Activated naive CD8-positive, alpha-beta T cell treated with anti-CD3 and anti-CD28 coated beads for 36 hours (primary cell): ENCODE results near the gene DZIP1. TPM values are rescaled to one million over a fixed set of nuclear protein-coding genes. Genes with fewer than 3 reads are reported as not detected.

Experiments used
- DNase-seq: peaks from one replicate; pipeline ENCODE4 v3.0.0; 2021
- H3K27ac Mint-ChIP-seq: one replicate; pipeline ENCODE4 v1.8.0; 2022; ENCODE audit warnings: mild to moderate bottlenecking, moderate library complexity, mixed read lengths
- H3K27me3 Mint-ChIP-seq: one replicate; pipeline ENCODE4 v1.8.0; 2022; ENCODE audit warnings: mild to moderate bottlenecking, mixed read lengths
- H3K36me3 Mint-ChIP-seq: one replicate; pipeline ENCODE4 v1.8.0; 2021; ENCODE audit warnings: mild to moderate bottlenecking, mixed read lengths
- H3K4me1 Mint-ChIP-seq: one replicate; pipeline ENCODE4 v1.8.0; 2021; ENCODE audit warnings: mixed read lengths
- H3K4me3 Mint-ChIP-seq: one replicate; pipeline ENCODE4 v1.8.0; 2022; ENCODE audit warnings: mild to moderate bottlenecking, moderate library complexity, mixed read lengths
- H3K9me3 Mint-ChIP-seq: one replicate; pipeline ENCODE4 v1.8.0; 2022; ENCODE audit warnings: mixed read lengths
- total RNA-seq, 2 experiments: library from RNA; stranded (reverse); gene quantifications; one replicate each; pipeline ENCODE4 v1.2.3, GENCODE V29; 2021

The DZIP1 gene
- total RNA-seq, 2 experiments from 2014 or later: 0.36 to 1.1 TPM

GRCh38 chr13:95553581-95554385 is 90.7 kb downstream of the DZIP1 start:
- peaks cover 65% of the 10 kb centered on the region for H3K27me3 Mint-ChIP-seq
- no peak overlapping the region for H3K27ac Mint-ChIP-seq

GRCh38 chr13:95552539-95553441 is 91.7 kb downstream of the DZIP1 start, which contains the start of gene CLDN10:
TSS of gene CLDN10 (plus strand) at chr13:95552720. CDS start at chr13:95552754, 34 bp downstream.
- H3K4me3 Mint-ChIP-seq: peak within 1 kb of the TSS; percentile 15
- DNase-seq: peak; percentile 1
- H3K9me3 Mint-ChIP-seq: no peaks in the 10 kb centered on the region
- peaks cover 73% of the 10 kb centered on the region for H3K27me3 Mint-ChIP-seq
- no peaks in the 10 kb centered on the region for H3K36me3 Mint-ChIP-seq
- peaks cover 5% of the 10 kb centered on the region for H3K4me1 Mint-ChIP-seq
- no peak within 1 kb of the TSS for H3K27ac Mint-ChIP-seq

More at GRCh38 chr13:95553581-95554385, 90.7 kb downstream of the DZIP1 start:
- peak overlapping the region; percentile 15 for H3K4me3 Mint-ChIP-seq
- H3K36me3 Mint-ChIP-seq: no peaks in the 10 kb centered on the region
- no peak for DNase-seq
- peaks cover 5% of the 10 kb centered on the region for H3K4me1 Mint-ChIP-seq
- H3K9me3 Mint-ChIP-seq: no peaks in the 10 kb centered on the region

- Mint-ChIP-seq H3K4me3 (no peak overlapping the region), H3K36me3 (no peaks in the 10 kb centered on the region), H3K9me3 (no peaks in the 10 kb centered on the region), H3K27me3 (peaks cover 79% of the 10 kb centered on the region), H3K4me1 (peaks cover 5% of the 10 kb centered on the region), H3K27ac (no peak overlapping the region)
- DNase-seq: no peak
These were observed 92.3 kb downstream of the DZIP1 start for GRCh38 chr13:95552208-95552538.

GRCh38 chr13:95547531-95548167 is 96.9 kb downstream of the DZIP1 start:
- no peak overlapping the region for H3K4me3 Mint-ChIP-seq
- H3K4me1 Mint-ChIP-seq: no peaks in the 10 kb centered on the region
- H3K9me3 Mint-ChIP-seq: no peaks in the 10 kb centered on the region
- H3K36me3 Mint-ChIP-seq: no peaks in the 10 kb centered on the region
- no peak overlapping the region for H3K27ac Mint-ChIP-seq
- peaks cover 61% of the 10 kb centered on the region for H3K27me3 Mint-ChIP-seq
- no peak for DNase-seq

GRCh38 chr13:95546919-95547318 is 97.6 kb downstream of the DZIP1 start:
- no peaks in the 10 kb centered on the region for H3K36me3 Mint-ChIP-seq
- H3K4me3 Mint-ChIP-seq: no peak overlapping the region
- no peaks in the 10 kb centered on the region for H3K4me1 Mint-ChIP-seq
- peaks cover 57% of the 10 kb centered on the region for H3K27me3 Mint-ChIP-seq
- no peak for DNase-seq
- no peak overlapping the region for H3K27ac Mint-ChIP-seq
- H3K9me3 Mint-ChIP-seq: no peaks in the 10 kb centered on the region

GRCh38 chr13:95544293-95544692 is 100.2 kb downstream of the DZIP1 start:
- Mint-ChIP-seq H3K36me3 (no peaks in the 10 kb centered on the region), H3K4me1 (no peaks in the 10 kb centered on the region), H3K27ac (no peak overlapping the region), H3K9me3 (no peaks in the 10 kb centered on the region), H3K4me3 (no peak overlapping the region), H3K27me3 (peaks cover 32% of the 10 kb centered on the region)
- DNase-seq: no peak

- Mint-ChIP-seq H3K4me3 (no peak overlapping the region), H3K27ac (no peak overlapping the region), H3K9me3 (no peaks in the 10 kb centered on the region), H3K4me1 (no peaks in the 10 kb centered on the region), H3K27me3 (peaks cover 13% of the 10 kb centered on the region), H3K36me3 (no peaks in the 10 kb centered on the region)
- no peak for DNase-seq
These were observed 102.5 kb downstream of the DZIP1 start for GRCh38 chr13:95541911-95542474.

- Mint-ChIP-seq H3K27ac (no peak overlapping the region), H3K36me3 (no peaks in the 10 kb centered on the region), H3K4me3 (no peak overlapping the region), H3K4me1 (no peaks in the 10 kb centered on the region), H3K27me3 (peaks cover 12% of the 10 kb centered on the region), H3K9me3 (no peaks in the 10 kb centered on the region)
- DNase-seq: no peak
These were observed 103.2 kb downstream of the DZIP1 start for GRCh38 chr13:95541308-95541707.

- no peak for DNase-seq
- Mint-ChIP-seq H3K4me3 (no peak overlapping the region), H3K27me3 (peaks cover 12% of the 10 kb centered on the region), H3K9me3 (no peaks in the 10 kb centered on the region), H3K36me3 (no peaks in the 10 kb centered on the region), H3K27ac (no peak overlapping the region), H3K4me1 (no peaks in the 10 kb centered on the region)
These were observed 103.6 kb downstream of the DZIP1 start for GRCh38 chr13:95540888-95541287.

- Mint-ChIP-seq H3K27me3 (peaks cover 24% of the 10 kb centered on the region), H3K27ac (no peak overlapping the region), H3K4me3 (no peak overlapping the region), H3K36me3 (no peaks in the 10 kb centered on the region), H3K4me1 (peaks cover 2% of the 10 kb centered on the region), H3K9me3 (no peaks in the 10 kb centered on the region)
- no peak for DNase-seq
These were observed 107.8 kb downstream of the DZIP1 start for GRCh38 chr13:95536632-95537241.

- Mint-ChIP-seq H3K4me1 (peaks cover 2% of the 10 kb centered on the region), H3K4me3 (no peak overlapping the region), H3K9me3 (no peaks in the 10 kb centered on the region), H3K27ac (no peak overlapping the region), H3K36me3 (no peaks in the 10 kb centered on the region), H3K27me3 (peaks cover 32% of the 10 kb centered on the region)
- DNase-seq: no peak
These were observed 109.3 kb downstream of the DZIP1 start for GRCh38 chr13:95535243-95535642.

- H3K4me1 Mint-ChIP-seq: peaks cover 2% of the 10 kb centered on the region
- H3K4me3 Mint-ChIP-seq: no peak overlapping the region
- DNase-seq: no peak
- H3K36me3 Mint-ChIP-seq: no peaks in the 10 kb centered on the region
- H3K27ac Mint-ChIP-seq: no peak overlapping the region
- no peaks in the 10 kb centered on the region for H3K9me3 Mint-ChIP-seq
- peaks cover 38% of the 10 kb centered on the region for H3K27me3 Mint-ChIP-seq
These were observed 110.9 kb downstream of the DZIP1 start for GRCh38 chr13:95533545-95534160.

- H3K9me3 Mint-ChIP-seq: peaks cover 4% of the 10 kb centered on the region
- peaks cover under 1% of the 10 kb centered on the region for H3K4me1 Mint-ChIP-seq
- peaks cover 31% of the 10 kb centered on the region for H3K27me3 Mint-ChIP-seq
- DNase-seq: no peak
- no peaks in the 10 kb centered on the region for H3K36me3 Mint-ChIP-seq
- H3K4me3 Mint-ChIP-seq: no peak overlapping the region
- H3K27ac Mint-ChIP-seq: no peak overlapping the region
These were observed 114.3 kb downstream of the DZIP1 start for GRCh38 chr13:95530178-95530577.
